Brain pericyte (primary cell): ENCODE results near the gene UBA7.
A peak's percentile ranks its signal among the peaks of the same experiment; 100 is the strongest.
"Not testable (repeated sequence)": the region's sequence is repeated elsewhere in the genome, so short reads cannot be mapped to it uniquely, and the experiment has no call there.

Source experiments
- DNase-seq: peaks from one replicate; pipeline ENCODE4 v3.0.0-alpha.2; 2012; ENCODE audit warnings: low read depth, low spot score

The UBA7 gene, protein sequence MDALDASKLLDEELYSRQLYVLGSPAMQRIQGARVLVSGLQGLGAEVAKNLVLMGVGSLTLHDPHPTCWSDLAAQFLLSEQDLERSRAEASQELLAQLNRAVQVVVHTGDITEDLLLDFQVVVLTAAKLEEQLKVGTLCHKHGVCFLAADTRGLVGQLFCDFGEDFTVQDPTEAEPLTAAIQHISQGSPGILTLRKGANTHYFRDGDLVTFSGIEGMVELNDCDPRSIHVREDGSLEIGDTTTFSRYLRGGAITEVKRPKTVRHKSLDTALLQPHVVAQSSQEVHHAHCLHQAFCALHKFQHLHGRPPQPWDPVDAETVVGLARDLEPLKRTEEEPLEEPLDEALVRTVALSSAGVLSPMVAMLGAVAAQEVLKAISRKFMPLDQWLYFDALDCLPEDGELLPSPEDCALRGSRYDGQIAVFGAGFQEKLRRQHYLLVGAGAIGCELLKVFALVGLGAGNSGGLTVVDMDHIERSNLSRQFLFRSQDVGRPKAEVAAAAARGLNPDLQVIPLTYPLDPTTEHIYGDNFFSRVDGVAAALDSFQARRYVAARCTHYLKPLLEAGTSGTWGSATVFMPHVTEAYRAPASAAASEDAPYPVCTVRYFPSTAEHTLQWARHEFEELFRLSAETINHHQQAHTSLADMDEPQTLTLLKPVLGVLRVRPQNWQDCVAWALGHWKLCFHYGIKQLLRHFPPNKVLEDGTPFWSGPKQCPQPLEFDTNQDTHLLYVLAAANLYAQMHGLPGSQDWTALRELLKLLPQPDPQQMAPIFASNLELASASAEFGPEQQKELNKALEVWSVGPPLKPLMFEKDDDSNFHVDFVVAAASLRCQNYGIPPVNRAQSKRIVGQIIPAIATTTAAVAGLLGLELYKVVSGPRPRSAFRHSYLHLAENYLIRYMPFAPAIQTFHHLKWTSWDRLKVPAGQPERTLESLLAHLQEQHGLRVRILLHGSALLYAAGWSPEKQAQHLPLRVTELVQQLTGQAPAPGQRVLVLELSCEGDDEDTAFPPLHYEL

DNA sequence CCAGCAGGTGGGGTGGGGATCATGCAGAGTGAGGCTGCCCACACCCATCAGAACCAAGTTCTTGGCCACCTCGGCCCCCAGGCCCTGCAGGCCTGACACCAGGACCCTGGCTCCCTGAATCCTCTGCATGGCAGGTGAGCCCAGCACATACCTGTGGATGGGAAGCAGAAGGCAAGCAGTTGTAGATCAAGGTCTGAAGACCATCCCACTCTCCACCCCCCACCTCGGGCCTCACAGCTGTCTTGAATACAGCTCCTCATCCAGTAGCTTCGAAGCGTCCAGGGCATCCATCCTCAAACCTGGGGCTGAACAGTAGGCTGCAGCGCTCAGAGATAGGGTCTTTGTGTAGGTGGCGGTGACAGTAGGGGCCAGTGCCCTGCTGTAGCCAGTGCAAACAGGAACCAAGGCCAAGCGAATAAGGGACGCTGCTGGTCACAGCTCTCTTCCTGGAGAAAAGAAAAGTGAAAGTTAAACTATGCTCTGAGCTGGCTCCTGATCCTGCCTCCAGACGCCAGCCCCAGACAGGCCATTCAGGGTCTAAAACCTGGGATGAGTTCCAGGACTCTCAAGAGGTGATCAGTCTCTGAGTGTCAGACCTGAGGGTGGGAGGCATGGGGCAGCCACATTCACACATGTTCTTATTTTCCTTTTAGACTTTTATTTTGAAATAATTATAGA is at the start of gene UBA7:
Gene UBA7, minus strand, starts transcription at position 457 of the 678 bp plus-strand sequence. Its CDS starts 166 bp downstream, at position 291.
- no peak for DNase-seq

DNA sequence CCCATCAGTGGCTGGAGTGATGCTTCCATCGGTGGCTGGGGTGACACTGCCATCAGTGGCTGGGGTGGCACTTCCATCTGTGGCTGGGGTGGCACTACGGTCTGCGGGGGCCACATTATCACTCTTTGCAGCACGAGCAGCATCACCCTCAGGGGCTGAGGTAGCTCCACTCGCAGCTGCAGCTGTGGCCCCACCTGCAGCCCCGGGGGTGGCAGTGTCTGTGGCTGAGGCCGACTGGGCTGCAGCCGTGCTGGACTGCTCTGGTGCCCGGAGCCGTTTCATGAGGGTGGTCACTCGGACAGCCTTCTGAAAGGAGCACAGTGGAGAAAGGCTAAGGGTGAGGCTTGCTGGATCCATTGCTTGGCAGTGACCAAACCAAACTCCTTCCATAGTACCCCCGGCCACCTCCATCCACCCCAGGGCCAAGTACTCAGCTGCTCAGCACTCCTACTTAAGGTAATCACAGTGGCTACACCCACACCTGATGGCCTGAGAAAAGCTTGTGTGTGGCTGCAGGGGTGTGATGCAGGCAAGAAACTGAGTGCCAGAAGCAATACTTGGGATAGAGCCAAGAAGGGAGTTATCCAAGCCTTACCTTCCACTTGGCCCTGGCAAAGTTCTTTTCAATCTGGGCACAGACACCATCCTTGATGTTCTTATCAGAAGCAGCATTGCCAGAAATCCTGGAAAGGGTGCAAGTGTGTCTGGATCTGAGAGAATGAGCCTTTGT is 46.0 kb upstream of the UBA7 start:
- DNase-seq: no peak

DNA sequence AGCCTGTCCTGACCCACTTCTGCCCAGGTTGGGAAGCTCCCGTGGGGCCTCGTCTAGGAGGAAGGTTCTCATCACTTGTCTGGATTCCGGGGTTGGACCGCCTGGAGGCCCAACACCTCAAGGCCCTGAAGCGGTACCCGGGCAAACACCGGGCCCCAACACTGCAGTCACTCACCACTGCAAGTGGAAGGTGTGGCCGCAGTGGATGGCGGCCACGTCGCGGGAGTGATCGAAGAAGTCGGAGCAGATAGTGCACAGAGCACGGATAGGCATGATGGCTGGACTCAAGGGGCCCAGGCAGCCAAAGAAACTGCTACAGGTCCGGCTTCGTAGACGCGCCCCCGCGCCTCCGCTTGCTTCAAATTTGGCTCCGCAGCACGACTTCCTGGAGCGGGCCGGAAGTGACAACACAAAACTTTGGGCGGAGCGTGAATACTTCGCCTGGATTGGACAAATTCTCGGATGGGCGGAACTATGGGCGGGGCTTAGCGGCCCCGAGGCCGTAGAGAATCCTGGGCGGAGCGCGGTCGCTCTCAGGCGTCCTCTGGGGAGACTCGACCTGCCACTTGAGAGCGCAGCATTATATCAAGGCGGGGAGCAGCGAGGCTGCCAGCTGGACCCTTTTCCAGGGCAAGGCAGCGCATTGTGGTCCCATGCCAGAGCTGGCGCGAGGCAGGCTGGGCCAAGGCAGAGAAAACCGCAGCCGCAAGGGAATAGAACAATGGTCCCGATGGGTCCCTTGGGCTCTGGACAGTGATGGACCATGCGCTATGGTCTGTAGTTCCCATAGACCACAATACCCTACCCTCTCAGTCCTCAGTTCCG is 42.6 kb upstream of the UBA7 start, which contains the start of gene TRAIP:
Gene TRAIP, minus strand, starts transcription at position 384 of the 825 bp plus-strand sequence. Its CDS starts 111 bp downstream, at position 273.
- DNase-seq: peak; percentile 57

DNA sequence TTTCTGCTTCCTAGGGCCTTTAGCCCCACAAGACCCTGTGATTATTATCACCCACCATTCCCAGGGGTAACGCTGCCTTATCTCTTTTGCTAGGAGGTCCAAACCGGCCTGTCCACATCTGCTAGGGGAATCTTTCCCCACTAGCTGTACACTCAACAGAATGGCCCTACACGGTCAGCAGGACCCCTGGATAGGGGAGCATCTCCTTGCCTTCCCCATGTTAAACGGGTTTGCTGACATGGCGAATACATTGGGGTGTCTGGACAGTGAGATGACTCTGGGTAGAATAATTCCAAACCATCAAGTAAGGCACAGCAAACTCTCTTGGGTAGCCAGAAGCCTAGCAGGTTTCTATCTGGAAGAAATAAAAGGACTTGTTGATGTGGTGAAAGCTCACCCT is 41.9 kb upstream of the UBA7 start:
- DNase-seq: no peak

DNA sequence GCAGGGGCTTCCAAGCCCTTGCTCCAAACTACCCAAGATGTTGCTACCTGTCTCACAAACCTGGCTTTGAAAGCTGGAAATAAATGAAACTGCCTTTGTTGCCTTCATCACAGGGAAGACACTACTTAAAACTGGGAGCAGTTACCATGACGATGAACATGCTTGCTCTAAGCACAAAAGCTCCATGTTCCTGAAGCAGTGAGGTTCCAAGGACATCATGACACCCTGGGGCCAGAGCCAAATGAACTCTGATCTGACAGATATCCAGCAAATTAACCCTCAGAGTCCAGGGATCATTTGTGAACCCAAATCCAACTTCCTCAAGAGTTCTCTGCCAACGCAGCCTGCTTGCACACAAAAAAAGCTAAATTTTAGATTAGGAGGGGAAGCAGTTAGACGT is 31.9 kb upstream of the UBA7 start:
- no peak for DNase-seq

DNA sequence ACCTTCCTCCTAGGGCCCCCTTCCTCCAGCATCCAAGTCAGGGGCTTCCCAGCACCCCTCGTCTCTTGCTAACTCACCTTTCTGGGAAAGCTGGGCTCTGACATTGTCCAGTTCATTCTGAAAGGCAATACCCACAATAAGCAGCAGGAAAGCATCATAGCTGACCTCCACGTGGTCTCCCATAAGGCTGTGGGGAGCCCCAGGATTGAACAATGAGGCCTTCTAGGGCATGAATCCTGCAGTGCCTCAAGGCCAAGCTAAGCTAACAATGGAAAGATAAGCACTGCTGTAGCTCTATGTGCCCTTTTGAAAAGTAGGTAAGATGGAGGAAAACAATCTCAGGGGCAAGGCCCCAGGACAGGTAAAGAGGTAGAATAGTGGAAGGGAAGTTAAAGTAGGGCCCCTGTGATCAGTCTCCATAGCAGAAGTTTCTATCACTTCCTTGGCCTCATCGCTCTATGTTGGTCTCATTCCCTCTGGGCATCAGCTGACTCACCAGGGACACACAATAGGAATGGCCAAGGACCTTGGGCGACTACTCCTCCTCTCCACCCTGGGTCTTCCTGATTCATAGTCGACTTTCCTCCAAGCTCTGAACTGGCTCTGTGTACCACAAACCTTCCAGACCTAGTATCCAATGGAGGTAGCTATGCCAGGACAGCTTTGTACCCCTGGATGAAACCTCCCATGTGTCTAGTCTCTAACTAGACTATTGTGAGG is 30.9 kb upstream of the UBA7 start:
- no peak for DNase-seq

DNA sequence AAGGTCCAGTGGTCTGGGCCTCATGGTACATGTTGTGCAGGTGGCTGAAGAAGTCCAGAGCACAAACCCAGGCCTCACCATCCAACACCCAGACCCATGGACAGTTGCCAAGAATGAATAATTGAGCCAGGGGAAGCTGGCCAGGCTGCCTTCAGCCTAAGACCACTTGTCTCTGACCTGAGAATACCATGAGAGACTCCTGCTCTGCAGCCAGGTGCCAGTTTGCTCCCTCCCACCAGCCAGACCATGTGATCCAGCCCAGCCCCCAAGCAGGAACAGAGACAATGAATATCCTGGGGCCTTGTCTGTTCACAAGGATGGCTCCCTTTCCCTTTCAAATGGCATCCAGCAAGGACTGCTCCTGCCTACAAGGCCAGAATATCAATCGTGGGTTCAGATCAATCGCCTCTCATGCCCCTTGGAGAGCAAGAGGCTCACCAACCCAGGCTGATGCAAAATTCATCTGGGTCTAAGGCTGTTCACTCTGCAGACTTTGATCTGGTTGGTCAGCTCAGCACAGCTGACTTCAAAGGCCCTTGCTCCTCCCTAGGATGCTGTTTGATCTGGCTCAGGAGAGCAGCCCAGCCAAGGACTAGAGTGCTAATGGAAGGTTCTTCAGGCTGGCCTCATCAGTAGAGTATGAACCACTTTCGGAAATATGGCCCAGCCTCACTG is 29.2 kb upstream of the UBA7 start:
- no peak for DNase-seq

DNA sequence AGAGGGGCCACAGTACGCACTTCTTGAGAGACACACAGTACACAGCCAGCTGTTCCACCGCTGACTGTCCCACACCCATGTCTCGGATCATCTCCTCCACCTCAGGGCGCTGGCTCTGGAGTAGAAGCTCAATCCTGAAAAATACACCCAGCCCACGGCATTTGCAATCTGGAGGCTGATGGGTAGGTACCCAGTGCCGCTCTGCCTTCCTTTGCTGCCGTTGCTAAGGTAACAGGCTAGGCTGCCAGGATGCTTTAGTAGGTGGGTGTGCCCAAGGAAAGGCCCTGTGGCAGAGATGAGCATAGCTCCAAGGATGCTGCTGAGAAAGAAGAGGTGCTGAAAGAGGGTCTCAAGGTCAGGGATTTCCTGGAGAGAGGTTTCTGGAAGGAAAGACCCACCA is 28.1 kb upstream of the UBA7 start:
- DNase-seq: no peak

DNA sequence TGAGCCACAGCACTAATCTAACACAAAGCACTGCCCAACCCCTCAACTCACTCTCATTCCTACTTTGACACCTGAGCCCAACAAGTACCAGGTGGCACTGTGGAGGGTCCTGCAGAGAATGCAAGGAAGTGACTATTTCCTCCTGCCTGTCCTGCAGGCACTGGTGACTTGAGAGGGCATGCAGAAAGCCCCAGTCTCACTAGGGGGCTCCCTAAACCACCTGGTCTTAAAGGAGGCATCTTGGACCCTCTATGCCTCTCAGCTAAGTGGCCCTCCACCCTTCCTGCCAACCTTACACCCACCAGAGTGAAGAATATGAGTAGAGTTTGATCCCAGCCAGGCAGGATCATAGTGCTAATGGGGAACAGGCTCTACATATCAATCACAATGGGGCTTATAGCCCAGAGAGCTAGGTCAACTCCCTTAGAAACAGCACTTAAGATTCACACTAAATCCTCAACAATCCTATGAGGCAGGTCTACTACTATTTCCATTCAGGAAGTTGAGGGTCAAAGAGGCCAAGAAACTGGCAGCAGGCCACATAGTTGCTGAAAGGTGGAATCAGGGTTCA is 27.5 kb upstream of the UBA7 start:
- DNase-seq: no peak

DNA sequence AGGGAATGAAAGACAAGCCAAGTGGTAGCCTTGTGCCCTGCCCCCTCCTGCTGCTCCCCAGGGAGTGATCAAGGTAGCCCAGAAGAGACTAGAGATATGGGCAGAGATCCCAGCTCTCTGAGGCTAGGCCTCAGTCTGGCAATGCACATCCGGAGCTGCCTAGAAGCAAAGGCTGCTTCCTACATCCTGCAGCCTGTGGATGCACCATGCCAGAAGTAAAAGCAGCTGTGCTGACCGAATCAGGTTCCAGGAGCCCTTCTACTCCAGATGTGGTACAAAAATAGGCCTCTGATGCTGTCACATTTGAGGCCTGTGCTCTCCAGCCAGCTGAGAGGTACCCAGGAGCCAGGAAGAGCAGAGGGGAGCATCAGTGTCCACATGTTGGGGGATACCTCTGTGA is 26.6 kb upstream of the UBA7 start:
- DNase-seq: no peak

DNA sequence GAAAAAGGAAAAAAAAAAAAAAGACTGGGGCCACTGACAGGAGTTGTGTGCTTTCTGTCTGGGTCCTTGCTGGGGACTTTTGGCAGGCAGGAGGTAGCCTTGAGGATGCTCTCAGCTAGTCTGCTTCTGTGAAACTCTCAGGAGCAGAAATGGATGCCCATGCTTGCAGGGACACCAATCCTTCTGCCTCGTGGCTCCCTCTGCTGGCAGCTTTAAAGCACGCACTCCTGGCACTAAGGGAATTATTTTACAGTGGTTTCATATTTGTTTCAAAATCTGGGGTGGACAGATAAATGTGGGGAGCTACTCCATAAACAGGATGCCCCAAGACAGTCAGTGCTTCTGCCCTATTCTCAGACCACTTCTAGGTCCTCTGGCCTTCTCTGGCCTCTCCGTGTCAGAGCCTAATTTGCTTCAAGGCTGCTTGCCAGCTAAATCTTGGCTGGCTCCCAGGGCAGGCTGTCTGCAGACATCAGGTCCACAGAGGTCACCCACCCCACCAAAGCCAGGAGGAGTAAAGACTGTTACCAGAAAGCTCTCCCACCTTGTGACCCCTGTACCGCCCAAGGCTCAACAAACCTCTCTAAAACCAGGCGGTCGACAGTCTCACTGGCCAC is 25.5 kb upstream of the UBA7 start:
- peak; percentile 31 for DNase-seq

DNA sequence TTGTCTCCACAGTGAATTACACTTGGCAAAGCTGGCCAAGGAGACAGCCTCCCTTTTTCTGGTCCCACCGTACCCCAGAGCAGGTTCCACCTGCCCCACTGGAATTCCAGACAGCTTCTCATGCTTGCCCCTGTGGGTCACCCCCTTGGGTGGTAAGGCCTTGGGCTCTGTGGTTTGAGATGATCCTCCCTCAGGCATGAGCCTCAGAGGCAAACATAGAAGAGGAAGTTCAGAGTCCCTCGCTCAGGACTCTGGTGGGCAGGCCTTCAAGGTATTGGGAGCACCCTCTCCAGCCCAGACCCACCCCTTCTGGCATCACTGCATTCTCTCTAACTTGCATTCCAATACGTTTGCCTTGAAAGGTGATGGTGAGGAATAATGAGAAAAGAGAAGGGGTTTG is 17.6 kb upstream of the UBA7 start:
- DNase-seq: no peak

DNA sequence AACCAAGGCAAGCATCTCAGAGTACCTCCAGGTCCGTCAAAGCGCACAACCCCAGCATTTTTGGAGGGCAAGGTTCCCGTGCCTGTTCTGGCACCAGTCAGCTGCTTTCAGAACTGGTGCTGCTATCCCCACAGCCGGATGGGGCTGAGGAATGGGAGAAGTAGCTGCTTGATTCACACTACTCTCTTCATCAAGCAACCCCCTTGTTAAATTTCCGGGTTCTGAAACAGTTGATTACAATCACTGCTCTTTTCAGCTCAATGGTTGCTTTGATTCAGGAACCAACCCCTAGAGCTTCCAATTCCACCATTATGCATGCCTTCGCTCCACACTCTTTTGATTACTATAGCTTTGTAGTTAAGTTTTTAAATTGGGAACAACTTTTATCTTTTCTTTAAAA is 12.3 kb upstream of the UBA7 start:
- DNase-seq: no peak

DNA sequence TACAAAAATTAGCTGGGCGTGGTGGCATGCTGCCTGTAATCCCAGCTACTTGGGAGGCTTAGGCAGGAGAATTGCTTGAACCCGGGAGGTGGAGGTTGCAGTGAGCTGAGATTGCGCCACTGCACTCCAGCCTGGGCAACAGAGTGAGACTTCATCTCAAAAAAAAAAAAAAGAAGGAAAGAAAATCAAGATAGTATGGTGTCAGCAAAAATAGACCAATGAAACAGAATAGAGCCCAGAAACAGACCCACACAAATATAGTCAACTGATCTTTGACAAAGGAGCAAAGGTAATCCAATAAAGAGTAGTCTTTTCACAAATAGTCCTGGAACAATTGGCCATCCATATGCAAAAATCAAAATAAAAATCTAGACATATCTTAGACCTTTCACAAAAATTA is 9.4 kb upstream of the UBA7 start:
- not testable (repeated sequence) for DNase-seq

DNA sequence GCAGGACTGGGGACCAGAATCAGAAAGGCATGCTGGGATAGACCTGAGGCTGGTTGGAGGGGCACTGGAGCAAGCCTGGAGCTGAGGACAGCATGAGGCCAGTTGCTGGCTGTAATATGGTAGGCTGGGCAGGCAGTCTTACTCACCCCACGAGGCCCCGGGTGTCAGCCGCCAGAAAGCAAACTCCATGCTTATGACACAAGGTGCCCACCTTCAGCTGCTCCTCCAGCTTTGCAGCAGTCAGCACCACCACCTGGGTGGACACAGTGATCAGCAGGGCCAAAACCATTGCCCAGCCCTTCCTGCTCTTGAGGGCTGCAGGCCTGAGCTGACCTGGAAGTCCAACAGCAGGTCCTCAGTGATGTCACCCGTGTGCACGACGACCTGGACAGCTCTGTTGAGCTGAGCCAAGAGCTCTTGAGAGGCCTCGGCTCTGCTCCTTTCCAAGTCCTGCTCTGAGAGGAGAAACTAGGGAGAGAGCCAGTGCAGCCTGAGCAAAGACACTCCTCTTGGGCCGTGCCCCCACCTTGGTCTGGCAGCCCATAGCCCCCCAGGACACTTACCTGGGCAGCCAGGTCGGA is 747 bp downstream of the UBA7 start:
- DNase-seq: no peak

DNA sequence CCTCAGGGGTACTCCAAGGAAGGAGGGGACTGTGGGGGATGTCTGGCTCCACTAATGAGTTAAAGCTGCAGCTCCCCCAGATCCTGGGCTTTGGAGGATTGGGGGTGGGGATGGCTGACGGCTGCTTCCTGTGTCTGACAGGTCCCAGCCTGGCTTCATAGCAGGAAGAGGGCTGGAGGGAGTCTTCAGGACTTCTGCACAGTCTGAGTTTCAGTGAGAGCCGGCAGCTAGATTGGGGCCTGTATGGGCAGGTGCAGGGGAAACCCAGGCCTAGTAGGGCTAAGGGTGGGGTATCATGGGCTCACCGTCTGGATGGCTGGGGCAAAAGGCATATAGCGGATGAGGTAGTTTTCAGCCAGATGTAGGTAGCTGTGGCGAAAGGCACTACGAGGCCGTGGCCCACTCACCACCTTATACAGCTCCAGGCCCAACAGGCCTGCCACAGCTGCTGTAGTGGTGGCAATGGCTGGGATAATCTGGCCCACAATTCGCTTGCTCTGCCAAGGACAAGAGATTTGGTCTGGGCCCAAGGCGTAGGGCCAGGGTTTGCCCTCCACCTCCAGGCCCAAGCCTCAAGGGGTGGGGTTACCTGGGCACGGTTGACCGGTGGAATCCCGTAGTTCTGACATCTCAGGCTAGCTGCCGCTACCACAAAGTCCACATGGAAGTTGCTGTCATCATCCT is 6.2 kb downstream of the UBA7 start:
- DNase-seq: no peak

DNA sequence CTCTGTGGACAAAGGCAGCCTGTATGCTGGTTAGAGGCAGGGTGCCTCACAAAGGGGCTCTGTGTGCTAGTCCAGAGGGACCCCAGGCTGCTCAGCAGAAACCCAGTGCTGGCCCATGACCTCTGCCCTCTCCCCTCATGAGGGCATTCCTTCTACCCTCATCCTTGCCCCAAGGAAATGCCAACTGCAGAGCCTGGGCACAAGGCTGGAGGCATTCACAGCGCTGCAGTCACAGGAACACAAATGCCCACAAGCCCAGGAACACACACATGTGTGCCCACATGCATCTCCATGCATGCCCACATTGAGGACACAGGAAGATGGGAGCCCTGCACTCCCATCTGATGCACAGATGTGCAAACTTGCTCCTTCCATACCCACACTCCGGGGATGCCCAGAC is 6.9 kb downstream of the UBA7 start:
- DNase-seq: no peak
